ENCODE data around the gene MIEN1.
"Not testable (repeated sequence)": the region's sequence is repeated elsewhere in the genome, so short reads cannot be mapped to it uniquely, and the experiment has no call there.

MIEN1 gene

DNA sequence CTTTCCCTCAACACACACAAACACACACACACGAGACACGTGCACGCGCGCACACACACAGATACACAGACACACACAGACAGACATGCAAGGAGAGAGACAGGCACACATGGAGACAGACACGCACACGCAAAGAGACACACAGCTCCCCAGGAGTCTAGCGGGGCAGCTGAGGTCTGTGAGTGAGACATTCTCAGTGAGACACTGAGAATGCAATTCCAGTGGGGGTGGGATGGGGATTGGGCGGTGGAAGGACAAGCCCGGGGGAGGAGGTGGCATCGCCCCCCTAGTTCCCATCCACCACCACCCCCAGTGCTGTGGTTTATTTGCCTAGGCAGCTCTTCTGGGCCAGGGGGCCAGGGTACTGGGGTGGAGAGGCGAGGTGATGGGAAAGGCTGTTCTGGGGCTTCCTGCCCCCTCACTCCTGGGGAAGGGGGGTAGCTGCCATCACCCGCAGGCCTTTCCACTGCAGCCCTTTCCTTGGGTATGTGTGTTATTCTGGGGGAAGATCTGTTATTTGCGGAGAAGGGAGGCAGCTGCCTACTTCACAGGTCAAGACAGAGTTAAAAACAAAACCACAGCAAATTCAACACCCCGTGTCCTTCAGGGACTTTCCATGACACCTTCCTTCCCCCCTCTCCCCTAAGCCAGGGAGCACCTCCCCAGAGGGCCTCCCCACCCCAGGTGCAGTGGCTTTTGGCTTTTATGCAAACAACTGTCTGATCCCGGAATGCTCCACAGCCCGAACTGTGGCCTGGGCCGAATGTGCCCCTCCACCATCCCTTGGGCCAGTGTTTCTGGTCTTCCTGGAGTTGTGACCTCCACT lies 25.4 kb upstream of the MIEN1 start:
- no peak for DNase-seq (ENCODE audit: low read depth)

DNA sequence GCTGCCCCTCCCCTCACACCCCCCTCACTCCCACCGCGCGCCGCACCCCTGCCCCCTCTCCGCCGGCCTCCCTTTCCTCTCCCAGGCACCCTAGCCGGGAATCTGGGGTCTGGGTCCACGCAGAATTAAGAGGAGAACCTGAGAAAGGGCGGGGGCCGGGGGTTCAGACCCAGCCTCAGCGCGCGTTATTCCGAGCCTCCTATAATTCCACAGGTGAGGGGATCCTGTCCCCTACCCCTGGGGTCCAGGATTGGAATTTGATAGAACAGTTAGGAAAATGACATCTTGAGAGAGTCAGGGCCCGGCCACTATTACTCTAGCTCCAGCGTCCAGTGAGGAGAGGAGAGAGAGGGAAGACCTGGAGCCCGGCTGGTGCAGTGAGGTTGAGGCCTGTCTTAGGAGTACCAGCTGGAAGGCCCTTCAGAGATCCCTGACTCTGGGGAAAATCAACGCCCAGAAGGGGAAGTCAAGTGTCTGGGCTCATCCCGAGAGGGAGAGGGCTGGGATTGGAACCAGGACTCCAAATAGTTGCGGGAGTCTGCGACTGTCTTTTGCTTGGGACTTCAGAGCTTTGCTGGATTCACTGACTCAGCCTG lies 24.7 kb upstream of the MIEN1 start:
- no peak for DNase-seq (ENCODE audit: low read depth)

DNA sequence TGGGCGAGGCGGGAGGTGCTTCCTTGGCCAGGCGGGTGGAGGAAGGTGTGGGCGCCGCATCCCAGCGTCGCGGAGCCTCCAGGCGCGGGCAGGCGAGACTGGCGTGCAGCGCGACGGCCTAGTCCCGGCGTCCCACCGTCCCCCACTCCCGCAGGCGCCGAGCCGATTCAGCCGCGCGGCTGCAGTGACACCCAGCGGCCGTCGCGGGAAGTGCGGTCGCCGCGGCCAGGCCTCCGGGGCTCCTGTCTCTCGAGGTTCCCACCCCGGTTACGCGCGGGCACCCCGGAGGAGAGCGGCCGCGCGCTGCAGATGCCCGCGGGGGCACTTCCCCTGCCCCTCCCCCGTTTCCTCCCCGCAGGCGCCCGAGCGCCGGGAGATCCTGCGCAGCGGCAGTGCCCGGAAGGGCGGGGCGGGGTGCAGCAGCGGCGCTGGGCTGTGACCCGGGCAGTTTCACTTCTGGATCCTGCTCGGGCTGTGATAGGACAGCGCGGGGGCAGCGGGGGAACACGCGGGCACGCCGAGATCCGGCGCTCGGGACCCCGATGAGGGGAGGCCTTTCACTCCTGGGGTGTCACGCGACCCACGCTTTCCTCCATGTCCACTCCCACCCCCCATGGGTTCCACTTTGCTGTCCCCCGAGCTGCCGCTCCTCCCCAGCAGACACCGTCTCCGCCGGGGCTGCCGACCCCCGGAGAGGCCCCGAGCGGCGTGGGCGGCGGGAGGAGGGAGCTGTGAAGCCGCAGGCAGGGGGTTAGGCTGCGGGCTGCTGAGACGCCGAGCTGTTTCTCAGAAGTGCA lies 24.0 kb upstream of the MIEN1 start:
- peak; percentile 74 for DNase-seq (ENCODE audit: low read depth)

DNA sequence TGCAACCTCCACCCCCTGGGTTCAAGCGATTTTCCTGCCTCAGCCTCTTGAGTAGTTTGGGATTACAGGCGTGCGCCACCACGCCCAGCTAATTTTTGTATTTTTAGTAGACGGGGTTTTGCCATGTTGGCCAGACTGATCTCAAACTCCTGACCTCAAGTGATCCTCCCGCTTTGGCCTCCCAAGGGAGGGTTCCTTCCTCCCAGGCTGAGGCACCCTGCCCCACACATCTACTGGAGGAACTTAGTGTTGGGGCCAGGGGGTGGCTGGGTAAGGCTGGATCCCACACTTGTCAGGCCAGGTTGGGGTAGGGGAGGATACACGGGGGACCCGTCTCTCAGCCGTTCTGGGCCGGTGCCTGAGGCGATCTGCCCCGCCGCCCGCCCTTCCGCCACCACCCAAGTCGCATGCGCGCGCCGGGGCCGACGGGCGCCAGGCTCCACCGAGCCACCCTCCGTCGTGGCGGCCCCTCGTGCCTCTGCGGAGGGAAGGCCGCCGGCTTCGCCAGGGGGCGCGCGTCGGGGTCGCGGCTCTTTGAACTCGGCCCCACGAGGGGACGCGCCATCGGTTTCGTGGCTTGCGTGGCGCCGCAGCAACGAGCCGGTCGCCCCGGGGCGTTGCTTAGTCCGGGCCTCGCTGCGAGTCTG lies 23.3 kb upstream of the MIEN1 start:
- no peak for DNase-seq (ENCODE audit: low read depth)

DNA sequence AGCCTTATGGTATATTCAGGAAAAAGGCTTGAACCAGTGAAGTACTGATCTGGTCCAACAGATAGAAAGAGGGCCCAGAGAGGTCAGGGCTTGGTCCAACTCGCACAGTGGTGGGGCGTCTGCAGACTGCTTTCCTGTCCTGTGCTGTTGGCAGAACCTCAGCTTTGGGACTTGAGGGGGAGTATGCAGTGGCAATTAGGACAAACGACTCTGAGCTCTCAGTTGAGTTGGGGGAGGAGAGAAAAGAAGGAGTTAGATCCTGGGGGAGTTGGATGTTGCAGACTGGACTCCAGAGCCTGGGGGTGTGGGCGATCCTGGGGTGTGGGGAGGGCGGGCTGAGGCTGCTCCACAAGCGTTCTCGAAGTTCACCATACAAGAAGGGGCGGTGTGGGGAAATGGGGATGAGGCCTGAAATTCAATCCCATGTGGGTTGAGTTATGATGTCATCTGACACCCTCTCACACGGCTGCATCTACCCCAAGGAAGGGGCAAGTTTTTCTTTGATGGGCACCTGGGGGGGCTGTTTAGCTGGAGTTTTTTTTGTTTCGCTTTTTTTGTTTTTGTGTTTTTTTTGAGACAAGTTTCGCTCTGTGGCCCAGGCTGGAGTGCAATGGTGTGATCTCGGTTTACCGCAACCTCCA lies 22.0 kb upstream of the MIEN1 start:
- no peak for DNase-seq (ENCODE audit: low read depth)

DNA sequence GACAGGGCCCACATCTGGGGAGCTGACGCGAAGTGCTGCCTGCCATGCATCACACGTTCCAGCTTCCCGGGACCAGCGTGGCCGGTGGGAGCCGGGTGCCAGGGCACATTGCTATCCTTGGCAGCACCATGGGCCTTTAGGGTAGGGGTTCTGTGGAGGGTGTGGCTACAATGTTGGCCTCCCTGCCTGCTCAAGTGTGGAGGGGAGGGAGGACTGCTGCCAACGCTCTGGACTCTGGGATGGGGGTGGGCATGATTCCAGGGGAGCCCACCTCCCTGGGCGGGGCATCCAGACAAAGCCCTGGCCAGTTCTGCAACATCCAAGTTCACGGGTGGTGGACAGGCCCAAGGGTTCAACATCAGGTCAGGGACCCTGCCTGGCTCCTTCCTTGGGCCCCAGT lies 21.3 kb upstream of the MIEN1 start:
- no peak for DNase-seq (ENCODE audit: low read depth)

DNA sequence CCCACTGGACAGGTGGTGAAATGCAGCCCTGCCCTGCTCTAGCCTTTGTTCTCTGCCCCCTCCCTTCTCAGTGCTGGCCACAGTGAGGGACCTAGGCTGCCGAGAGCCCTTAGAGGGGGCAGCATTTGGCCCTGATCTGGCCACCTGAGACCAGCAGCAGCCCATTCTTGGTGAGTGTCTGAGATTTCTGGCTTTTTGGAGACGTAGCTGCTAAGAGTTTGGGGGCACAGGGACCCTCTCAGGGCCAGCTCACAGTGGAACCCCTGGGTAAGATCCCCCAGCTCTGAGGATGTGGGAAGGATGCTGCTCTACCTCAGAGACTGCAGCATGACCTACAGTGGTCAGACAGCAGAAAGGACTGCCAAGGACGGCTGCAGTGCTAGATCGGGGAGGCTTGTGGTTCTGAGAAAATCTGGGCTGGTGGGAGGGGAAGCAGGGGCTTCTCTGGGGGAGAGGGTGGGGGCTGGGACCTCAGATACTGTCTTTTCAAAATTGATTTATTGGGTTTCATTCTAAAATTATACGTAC lies 20.7 kb upstream of the MIEN1 start:
- no peak for DNase-seq (ENCODE audit: low read depth)

DNA sequence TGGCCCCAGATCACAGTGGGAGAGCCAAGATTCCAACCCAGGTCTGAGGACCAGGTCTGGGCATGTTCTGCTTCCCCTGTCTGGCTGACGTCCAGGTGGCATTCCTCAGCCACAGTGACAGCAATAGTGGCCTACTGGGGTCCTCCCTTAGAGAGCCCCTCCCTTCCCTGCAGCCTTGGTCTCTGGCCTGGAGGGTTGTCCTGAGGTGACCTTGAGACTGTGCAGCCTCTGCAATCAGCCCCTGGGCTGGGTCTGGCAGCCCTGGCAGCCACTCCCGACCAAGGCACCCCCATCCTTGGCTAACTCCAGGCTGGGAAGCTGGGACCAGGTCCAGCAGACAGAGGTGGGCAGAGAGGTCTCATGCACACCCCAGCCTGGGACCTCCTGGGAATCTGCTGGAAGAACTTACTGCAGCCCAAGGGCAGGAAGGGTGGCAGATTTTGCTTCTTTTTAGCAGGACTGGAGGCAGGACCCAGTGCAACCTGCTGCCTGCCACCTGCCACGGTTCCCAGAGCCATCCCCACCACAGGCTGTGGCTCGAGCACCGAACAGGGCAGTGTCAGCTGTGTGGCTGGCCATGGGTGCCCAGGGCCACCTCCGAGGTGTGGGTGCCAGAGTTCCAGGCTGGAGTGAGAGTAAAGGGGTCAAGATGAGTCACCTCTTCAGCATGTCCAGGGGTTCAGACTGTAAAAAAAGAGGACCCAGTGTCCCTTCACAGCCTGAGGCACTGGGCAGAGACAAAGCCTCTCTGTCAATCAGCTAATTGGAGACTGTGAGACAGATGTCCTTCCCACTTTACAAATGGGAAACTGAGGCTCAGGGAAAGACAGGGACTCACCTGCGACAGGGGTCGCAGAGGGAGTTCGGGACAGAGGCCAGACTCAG lies 20.0 kb upstream of the MIEN1 start:
- no peak for DNase-seq (ENCODE audit: low read depth)

DNA sequence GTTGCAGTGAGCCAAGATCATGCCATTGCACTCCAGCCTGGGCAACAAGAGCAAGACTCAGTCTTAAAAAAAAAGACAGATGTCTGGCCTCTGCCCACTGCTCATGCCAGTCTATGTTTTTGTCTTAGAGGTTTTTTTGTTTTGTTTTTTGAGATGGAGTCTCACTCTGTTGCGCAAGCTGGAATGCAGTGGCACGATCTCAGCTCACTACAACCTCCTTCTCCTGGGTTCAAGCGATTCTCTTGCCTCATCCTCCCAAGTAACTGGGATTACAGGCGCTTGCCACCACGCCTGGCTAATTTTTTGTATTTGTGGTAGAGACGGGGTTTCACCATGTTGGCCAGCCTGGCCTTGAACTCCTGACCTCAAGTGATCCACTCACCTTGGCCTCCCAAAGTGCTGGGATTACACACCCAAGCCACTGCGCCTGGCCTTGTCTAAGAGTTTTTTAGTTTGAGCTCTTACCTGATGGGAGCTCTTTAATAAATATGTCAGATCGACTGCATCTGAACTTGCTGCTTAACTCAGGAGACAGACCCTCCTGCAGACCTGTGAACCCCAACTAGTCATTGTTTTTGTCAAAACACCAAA lies 18.2 kb upstream of the MIEN1 start:
- not testable (repeated sequence) for DNase-seq (ENCODE audit: low read depth)

DNA sequence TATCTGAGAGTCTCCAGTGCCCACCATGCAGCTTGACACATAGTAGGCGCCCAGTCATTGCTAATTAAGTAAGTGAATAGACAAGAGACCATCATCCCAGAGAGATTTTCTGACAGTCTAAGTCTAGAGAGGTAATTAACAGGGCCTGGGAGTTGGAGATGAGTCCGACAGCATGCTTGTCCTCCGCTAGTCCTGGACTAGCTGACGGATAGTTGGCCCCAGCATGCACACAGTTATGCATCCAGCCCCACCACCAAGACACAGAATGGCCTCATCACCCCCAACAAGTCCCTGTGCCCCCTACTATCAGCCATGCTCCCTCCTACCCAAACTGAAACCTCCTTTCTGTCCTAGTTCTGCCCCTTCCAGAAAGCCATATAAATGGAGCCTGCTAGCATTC lies 17.4 kb upstream of the MIEN1 start:
- DNase-seq (ENCODE audit: low read depth) = no peak

DNA sequence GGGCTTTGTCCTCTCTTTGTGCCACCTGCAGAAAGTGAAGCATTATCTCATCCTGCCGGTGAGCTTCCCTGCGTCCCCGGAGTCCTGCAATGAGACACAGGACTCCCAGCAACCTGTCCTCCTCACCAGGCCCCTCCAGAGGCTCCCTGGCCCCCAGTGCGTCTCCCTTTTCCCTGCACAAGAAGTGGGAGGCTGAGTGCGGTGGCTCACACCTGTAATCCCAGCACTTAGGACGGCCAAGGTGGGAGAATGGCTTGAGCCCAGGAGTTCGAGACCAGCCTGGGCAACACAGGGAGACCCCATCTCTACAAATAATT lies 15.8 kb upstream of the MIEN1 start:
- no peak for DNase-seq (ENCODE audit: low read depth)

DNA sequence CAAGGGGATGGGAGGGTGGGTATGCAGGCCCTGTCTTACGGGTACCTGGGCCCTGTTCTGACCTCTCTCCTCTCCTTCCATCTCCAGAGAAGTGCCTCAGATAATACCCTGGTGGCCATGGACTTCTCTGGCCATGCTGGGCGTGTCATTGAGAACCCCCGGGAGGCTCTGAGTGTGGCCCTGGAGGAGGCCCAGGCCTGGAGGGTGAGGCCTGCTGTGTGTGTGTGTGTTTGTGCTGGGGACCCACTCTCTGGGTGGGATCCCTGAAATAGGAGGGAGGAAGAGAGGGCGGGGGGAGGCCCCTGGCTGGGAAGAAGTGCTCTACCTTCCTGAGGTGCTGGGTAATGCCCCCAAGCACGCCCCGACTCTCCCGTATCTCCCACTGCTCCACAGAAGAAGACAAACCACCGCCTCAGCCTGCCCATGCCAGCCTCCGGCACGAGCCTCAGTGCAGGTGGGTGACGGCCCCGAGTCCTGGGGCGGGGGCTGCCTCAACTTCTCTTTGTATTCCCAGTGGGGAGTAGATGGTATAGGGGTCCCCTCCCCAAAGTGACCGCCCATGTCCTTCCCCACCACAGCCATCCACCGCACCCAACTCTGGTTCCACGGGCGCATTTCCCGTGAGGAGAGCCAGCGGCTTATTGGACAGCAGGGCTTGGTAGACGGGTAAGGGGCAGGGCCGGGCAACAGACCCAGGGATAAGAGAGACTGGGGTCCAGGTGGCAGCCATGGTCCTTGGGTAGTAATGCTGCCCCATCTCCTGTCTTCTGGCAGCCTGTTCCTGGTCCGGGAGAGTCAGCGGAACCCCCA lies 15.2 kb upstream of the MIEN1 start:
- DNase-seq (ENCODE audit: low read depth) = no peak

DNA sequence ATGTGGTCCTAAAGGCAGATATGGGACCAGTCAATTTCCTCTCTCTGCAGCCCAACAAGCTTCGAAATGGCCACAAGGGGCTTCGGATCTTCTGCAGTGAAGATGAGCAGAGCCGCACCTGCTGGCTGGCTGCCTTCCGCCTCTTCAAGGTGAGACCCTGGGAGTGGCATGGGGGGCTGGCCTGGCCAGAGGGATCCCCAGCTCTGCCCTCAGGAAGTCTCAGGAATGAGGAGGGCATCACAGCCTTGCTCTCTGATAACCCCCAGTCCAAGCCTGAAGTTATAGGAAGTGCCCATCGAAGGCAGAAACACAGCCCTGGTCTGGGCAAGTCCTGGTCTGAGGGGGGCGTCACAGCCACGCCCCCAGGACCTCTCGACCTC lies 14.5 kb upstream of the MIEN1 start:
- no peak for DNase-seq (ENCODE audit: low read depth)

DNA sequence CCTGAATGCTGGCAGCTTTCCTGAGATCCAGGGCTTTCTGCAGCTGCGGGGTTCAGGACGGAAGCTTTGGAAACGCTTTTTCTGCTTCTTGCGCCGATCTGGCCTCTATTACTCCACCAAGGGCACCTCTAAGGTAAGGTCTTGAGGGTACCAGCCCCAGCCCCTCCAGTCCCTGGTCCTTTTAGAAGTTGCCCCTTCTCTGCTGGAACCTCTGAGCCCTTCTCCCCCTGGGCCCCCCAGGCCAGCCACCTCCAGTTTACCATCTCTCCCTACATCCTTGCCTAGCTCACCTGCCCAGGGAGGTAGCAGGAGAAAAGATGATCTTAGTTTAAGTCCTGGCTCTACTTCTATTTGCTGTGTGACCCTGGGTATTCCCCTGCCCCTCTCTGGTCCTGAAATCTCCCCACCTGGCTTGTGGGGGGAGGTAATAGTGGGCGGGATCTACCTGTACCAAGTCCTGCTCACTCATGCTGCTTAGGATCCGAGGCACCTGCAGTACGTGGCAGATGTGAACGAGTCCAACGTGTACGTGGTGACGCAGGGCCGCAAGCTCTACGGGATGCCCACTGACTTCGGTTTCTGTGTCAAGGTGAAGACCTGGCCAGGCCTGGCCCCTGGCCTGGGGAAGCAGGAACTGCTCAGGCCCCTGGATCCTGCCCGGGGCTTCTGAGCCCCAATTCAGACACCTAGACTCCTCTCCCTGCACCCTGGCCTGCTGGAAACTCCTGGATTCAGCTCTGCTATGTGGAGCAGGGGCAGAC lies 13.9 kb upstream of the MIEN1 start:
- DNase-seq (ENCODE audit: low read depth) = no peak

DNA sequence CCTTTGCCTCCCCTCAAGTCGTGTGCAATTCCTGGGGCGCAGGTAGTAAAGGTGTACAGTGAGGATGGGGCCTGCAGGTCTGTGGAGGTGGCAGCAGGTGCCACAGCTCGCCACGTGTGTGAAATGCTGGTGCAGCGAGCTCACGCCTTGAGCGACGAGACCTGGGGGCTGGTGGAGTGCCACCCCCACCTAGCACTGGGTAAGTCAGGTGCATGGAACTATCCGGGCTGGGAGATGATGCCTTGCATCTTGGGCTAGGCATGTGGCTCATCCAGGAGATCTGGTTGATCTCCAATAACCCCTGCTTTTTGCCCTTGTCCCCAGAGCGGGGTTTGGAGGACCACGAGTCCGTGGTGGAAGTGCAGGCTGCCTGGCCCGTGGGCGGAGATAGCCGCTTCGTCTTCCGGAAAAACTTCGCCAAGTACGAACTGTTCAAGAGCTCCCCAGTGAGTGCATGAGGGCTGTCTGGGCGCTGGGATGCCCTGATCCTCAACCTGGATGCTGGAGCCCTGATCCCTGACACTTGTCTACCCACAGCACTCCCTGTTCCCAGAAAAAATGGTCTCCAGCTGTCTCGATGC lies 12.6 kb upstream of the MIEN1 start:
- no peak for DNase-seq (ENCODE audit: low read depth)

DNA sequence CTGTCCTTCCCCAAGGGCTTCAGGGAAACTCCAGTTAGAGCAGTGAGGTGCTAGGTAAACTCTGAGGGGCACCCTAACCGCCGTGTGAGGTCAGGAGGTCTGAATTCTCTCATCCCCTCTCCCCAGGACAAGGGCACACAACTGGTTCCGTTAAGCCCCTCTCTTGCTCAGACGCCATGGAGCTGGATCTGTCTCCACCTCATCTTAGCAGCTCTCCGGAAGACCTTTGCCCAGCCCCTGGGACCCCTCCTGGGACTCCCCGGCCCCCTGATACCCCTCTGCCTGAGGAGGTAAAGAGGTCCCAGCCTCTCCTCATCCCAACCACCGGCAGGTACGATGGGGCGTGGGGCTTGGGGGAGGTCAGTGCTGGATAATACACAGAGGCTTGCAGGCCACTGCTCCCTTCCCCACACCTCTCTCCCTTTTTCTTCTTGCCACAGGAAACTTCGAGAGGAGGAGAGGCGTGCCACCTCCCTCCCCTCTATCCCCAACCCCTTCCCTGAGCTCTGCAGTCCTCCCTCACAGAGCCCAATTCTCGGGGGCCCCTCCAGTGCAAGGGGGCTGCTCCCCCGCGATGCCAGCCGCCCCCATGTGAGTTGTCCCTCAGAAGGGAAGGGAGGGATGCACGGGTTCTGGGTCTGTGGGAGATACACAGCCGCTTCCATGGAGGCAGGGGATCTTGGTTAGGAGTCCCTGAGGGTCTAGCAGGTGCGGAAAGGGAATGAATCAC lies 12.0 kb upstream of the MIEN1 start:
- DNase-seq (ENCODE audit: low read depth) = no peak

DNA sequence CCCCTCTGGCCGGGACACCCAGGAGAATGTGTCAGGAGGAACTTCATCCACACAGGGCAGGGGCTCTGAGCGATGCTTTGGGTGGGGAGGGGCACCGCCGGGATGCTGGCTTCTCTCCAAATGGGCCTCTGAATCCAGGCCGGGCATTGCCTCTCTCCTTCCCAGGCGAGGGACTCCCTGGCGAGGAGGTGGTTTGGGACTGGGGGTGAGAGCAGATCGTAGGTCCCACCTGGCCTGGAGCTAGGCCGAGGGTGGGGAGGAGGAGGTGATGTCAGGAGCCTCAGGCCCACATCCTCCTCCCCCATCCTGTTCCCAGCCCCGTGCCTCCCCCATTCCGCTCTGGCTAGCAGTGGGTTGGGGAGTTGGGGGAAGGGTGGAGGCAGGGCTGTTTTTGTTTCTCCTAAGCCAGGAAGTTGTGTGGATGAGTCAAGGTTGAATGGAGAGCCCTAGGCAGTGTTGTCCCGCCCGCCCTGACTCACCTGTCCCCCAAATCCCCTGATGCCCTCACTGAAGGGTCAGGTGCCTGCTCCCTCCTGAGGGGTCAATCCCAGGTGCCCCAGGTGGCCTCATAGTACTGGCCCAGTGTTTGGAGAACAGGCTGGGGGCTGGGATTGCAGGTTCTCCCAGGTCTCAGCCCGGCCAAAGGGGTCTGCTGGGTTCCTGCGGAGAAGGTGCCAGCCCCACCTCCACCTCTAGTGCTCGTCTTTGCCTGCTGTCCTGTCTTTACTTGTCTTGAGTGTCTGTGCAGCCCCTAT lies 10.2 kb upstream of the MIEN1 start:
- DNase-seq (ENCODE audit: low read depth) = no peak

All from HS-5 (cell line).